ENCODE data around the gene PNKP.

PNKP gene

GRCh38 chr19:49855676-49856573 lies 11.5 kb downstream of the PNKP start:
- Histone ChIP-seq H3K4me3 (ENCODE audit: low read depth, low read length) (no peak overlapping the region), H3K36me3 (ENCODE audit: control insufficient read depth, insufficient read depth, low read length) (peaks cover 66% of the 10 kb centered on the region), H3K27me3 (ENCODE audit: control insufficient read depth, insufficient read depth, low read length) (no peaks in the 10 kb centered on the region), H3K9me3 (ENCODE audit: control insufficient read depth, insufficient read depth, low read depth, low read length) (no peaks in the 10 kb centered on the region), H3K9ac (ENCODE audit: low read length) (no peak overlapping the region), H3K27ac (ENCODE audit: low read depth, low read length) (no peak overlapping the region), H3K4me1 (ENCODE audit: control insufficient read depth, insufficient read depth, low read length) (peaks cover 13% of the 10 kb centered on the region; the same call in 1 of the 2 replicates)

- Histone ChIP-seq H3K9me3 (ENCODE audit: control insufficient read depth, insufficient read depth, low read depth, low read length) (no peaks in the 10 kb centered on the region), H3K27ac (ENCODE audit: low read depth, low read length) (no peak overlapping the region), H3K9ac (ENCODE audit: low read length) (no peak overlapping the region), H3K36me3 (ENCODE audit: control insufficient read depth, insufficient read depth, low read length) (peaks cover 59% of the 10 kb centered on the region), H3K4me1 (ENCODE audit: control insufficient read depth, insufficient read depth, low read length) (peaks cover 9% of the 10 kb centered on the region; the same call in 1 of the 2 replicates), H3K4me3 (ENCODE audit: low read depth, low read length) (no peak overlapping the region), H3K27me3 (ENCODE audit: control insufficient read depth, insufficient read depth, low read length) (no peaks in the 10 kb centered on the region)
Observed at GRCh38 chr19:49855277-49855675, 12.1 kb downstream of the PNKP start.

- Histone ChIP-seq H3K27ac (ENCODE audit: low read depth, low read length) (no peak overlapping the region), H3K27me3 (ENCODE audit: control insufficient read depth, insufficient read depth, low read length) (no peaks in the 10 kb centered on the region), H3K9me3 (ENCODE audit: control insufficient read depth, insufficient read depth, low read depth, low read length) (no peaks in the 10 kb centered on the region), H3K4me3 (ENCODE audit: low read depth, low read length) (no peak overlapping the region), H3K4me1 (ENCODE audit: control insufficient read depth, insufficient read depth, low read length) (peaks cover 12% of the 10 kb centered on the region; the same call in 1 of the 2 replicates), H3K36me3 (ENCODE audit: control insufficient read depth, insufficient read depth, low read length) (peaks cover 53% of the 10 kb centered on the region), H3K9ac (ENCODE audit: low read length) (no peak overlapping the region)
Observed at GRCh38 chr19:49854378-49855263, 12.8 kb downstream of the PNKP start.

- Histone ChIP-seq H3K27ac (ENCODE audit: low read depth, low read length) (no peak overlapping the region), H3K9ac (ENCODE audit: low read length) (no peak overlapping the region), H3K9me3 (ENCODE audit: control insufficient read depth, insufficient read depth, low read depth, low read length) (no peaks in the 10 kb centered on the region; the same call in 1 of the 2 replicates), H3K4me3 (ENCODE audit: low read depth, low read length) (no peak overlapping the region), H3K27me3 (ENCODE audit: control insufficient read depth, insufficient read depth, low read length) (no peaks in the 10 kb centered on the region), H3K36me3 (ENCODE audit: control insufficient read depth, insufficient read depth, low read length) (peaks cover 53% of the 10 kb centered on the region), H3K4me1 (ENCODE audit: control insufficient read depth, insufficient read depth, low read length) (peaks cover 12% of the 10 kb centered on the region; the same call in 1 of the 2 replicates)
Observed at GRCh38 chr19:49853852-49854377, 13.5 kb downstream of the PNKP start.

GRCh38 chr19:49852631-49853126 lies 14.7 kb downstream of the PNKP start:
- no peak overlapping the region for H3K27ac ChIP-seq (ENCODE audit: low read depth, low read length)
- peak overlapping the region; percentile 80 for H3K4me3 ChIP-seq (ENCODE audit: low read depth, low read length)
- no peaks in the 10 kb centered on the region; the same call in 1 of the 2 replicates for H3K9me3 ChIP-seq (ENCODE audit: control insufficient read depth, insufficient read depth, low read depth, low read length)
- H3K27me3 ChIP-seq (ENCODE audit: control insufficient read depth, insufficient read depth, low read length): no peaks in the 10 kb centered on the region
- H3K4me1 ChIP-seq (ENCODE audit: control insufficient read depth, insufficient read depth, low read length): peaks cover 12% of the 10 kb centered on the region; the same call in 1 of the 2 replicates
- H3K9ac ChIP-seq (ENCODE audit: low read length): no peak overlapping the region
- peaks cover 41% of the 10 kb centered on the region for H3K36me3 ChIP-seq (ENCODE audit: control insufficient read depth, insufficient read depth, low read length)

GRCh38 chr19:49851456-49852259 lies 15.7 kb downstream of the PNKP start:
- Histone ChIP-seq H3K4me1 (ENCODE audit: control insufficient read depth, insufficient read depth, low read length) (peaks cover 12% of the 10 kb centered on the region; the same call in 1 of the 2 replicates), H3K27me3 (ENCODE audit: control insufficient read depth, insufficient read depth, low read length) (no peaks in the 10 kb centered on the region), H3K9me3 (ENCODE audit: control insufficient read depth, insufficient read depth, low read depth, low read length) (no peaks in the 10 kb centered on the region; the same call in 1 of the 2 replicates), H3K27ac (ENCODE audit: low read depth, low read length) (no peak overlapping the region), H3K4me3 (ENCODE audit: low read depth, low read length) (peak overlapping the region; percentile 80), H3K36me3 (ENCODE audit: control insufficient read depth, insufficient read depth, low read length) (peaks cover 31% of the 10 kb centered on the region), H3K9ac (ENCODE audit: low read length) (peak overlapping the region; percentile 88)

- H3K4me1 ChIP-seq (ENCODE audit: control insufficient read depth, insufficient read depth, low read length): peaks cover 12% of the 10 kb centered on the region; the same call in 1 of the 2 replicates
- H3K9me3 ChIP-seq (ENCODE audit: control insufficient read depth, insufficient read depth, low read depth, low read length): no peaks in the 10 kb centered on the region; the same call in 1 of the 2 replicates
- peak within 1 kb of the TSS; percentile 88 for H3K9ac ChIP-seq (ENCODE audit: low read length)
- H3K4me3 ChIP-seq (ENCODE audit: low read depth, low read length): peak within 1 kb of the TSS; percentile 80
- peaks cover 22% of the 10 kb centered on the region for H3K36me3 ChIP-seq (ENCODE audit: control insufficient read depth, insufficient read depth, low read length)
- no peaks in the 10 kb centered on the region for H3K27me3 ChIP-seq (ENCODE audit: control insufficient read depth, insufficient read depth, low read length)
- H3K27ac ChIP-seq (ENCODE audit: low read depth, low read length): peak within 1 kb of the TSS; percentile 95
Observed at GRCh38 chr19:49850487-49851342, 16.7 kb downstream of the PNKP start, which contains the start of gene PTOV1. Gene PTOV1, plus strand, starts transcription at chr19:49851159.

GRCh38 chr19:49850221-49850486 lies 17.2 kb downstream of the PNKP start:
- no peaks in the 10 kb centered on the region for H3K27me3 ChIP-seq (ENCODE audit: control insufficient read depth, insufficient read depth, low read length)
- H3K36me3 ChIP-seq (ENCODE audit: control insufficient read depth, insufficient read depth, low read length): peaks cover 16% of the 10 kb centered on the region
- H3K27ac ChIP-seq (ENCODE audit: low read depth, low read length): peak overlapping the region; percentile 95; the same call in 1 of the 2 replicates
- H3K4me3 ChIP-seq (ENCODE audit: low read depth, low read length): peak overlapping the region; percentile 80
- peak overlapping the region; percentile 88 for H3K9ac ChIP-seq (ENCODE audit: low read length)
- H3K9me3 ChIP-seq (ENCODE audit: control insufficient read depth, insufficient read depth, low read depth, low read length): no peaks in the 10 kb centered on the region; the same call in 1 of the 2 replicates
- peaks cover 12% of the 10 kb centered on the region; the same call in 1 of the 2 replicates for H3K4me1 ChIP-seq (ENCODE audit: control insufficient read depth, insufficient read depth, low read length)

- Histone ChIP-seq H3K27me3 (ENCODE audit: control insufficient read depth, insufficient read depth, low read length) (no peaks in the 10 kb centered on the region), H3K4me1 (ENCODE audit: control insufficient read depth, insufficient read depth, low read length) (peaks cover 12% of the 10 kb centered on the region; the same call in 1 of the 2 replicates), H3K4me3 (ENCODE audit: low read depth, low read length) (peak overlapping the region; percentile 80), H3K36me3 (ENCODE audit: control insufficient read depth, insufficient read depth, low read length) (peaks cover 12% of the 10 kb centered on the region), H3K27ac (ENCODE audit: low read depth, low read length) (no peak overlapping the region), H3K9me3 (ENCODE audit: control insufficient read depth, insufficient read depth, low read depth, low read length) (no peaks in the 10 kb centered on the region; the same call in 1 of the 2 replicates), H3K9ac (ENCODE audit: low read length) (peak overlapping the region; percentile 88)
Observed at GRCh38 chr19:49849433-49850220, 17.7 kb downstream of the PNKP start.
